Activated naive CD4-positive, alpha-beta T cell treated with anti-CD3 and anti-CD28 coated beads, Interleukin-2, amount 10 ng/mL, durations not matched to agents 7 days and 5 days (primary cell): Measurements from ENCODE around the gene KHDC3L.

Experiments used
- CTCF ChIA-PET: fragments of 350-600 bp; sonication (Branson Sonifier 250); formaldehyde crosslinking; loops from one replicate; lab custom pipeline; 2021; ENCODE audit warnings: antibody characterized with exemption; lab: Charles Lee
- DNase-seq: peaks from one replicate; pipeline ENCODE4 v3.0.0-alpha.2; 2020
- H3K27ac Mint-ChIP-seq: one replicate; pipeline ENCODE4 v1.8.0; 2021; ENCODE audit warnings: mild to moderate bottlenecking, moderate library complexity, mixed read lengths
- H3K27me3 Mint-ChIP-seq: one replicate; pipeline ENCODE4 v1.8.0; 2021; ENCODE audit warnings: mild to moderate bottlenecking, mixed read lengths
- H3K36me3 Mint-ChIP-seq: one replicate; pipeline ENCODE4 v1.8.0; 2021; ENCODE audit warnings: mixed read lengths
- H3K4me1 Mint-ChIP-seq: one replicate; pipeline ENCODE4 v1.8.0; 2021; ENCODE audit warnings: mixed read lengths
- H3K4me3 Mint-ChIP-seq: one replicate; pipeline ENCODE4 v1.8.0; 2021; ENCODE audit warnings: mild to moderate bottlenecking, moderate library complexity, mixed read lengths
- H3K9me3 Mint-ChIP-seq: one replicate; pipeline ENCODE4 v1.8.0; 2021; ENCODE audit warnings: mixed read lengths

Gene KHDC3L

DNA sequence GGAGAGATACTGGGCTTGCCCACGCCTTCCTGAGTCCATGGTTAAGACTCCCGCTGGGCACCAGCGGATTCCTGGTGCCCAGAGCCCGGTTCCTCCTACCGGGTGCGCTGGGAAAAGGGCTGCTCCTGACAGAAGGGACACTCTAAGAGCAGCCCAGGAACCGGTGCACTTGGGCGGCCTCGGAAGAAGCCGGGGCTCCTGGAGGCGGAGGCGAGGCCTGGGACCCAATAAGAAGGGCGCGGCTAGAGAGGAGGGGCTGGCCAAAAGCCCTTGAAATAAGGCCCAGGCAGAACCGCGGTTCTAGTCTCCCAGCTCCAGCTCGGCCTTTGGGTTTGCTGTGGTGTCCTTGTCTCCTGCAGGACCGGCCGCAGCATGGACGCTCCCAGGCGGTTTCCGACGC lies at the start of gene KHDC3L:
Gene KHDC3L (plus strand): TSS at position 301 of the 400 bp plus-strand sequence. CDS start 72 bp downstream, at position 373.
- CTCF ChIA-PET: no interaction called here
- H3K4me1 Mint-ChIP-seq: no peaks in the 10 kb centered on the region
- H3K27me3 Mint-ChIP-seq: peaks cover 26% of the 10 kb centered on the region
- H3K27ac Mint-ChIP-seq: no peak within 1 kb of the TSS
- no peaks in the 10 kb centered on the region for H3K9me3 Mint-ChIP-seq
- DNase-seq: no peak
- no peaks in the 10 kb centered on the region for H3K36me3 Mint-ChIP-seq
- no peak within 1 kb of the TSS for H3K4me3 Mint-ChIP-seq

DNA sequence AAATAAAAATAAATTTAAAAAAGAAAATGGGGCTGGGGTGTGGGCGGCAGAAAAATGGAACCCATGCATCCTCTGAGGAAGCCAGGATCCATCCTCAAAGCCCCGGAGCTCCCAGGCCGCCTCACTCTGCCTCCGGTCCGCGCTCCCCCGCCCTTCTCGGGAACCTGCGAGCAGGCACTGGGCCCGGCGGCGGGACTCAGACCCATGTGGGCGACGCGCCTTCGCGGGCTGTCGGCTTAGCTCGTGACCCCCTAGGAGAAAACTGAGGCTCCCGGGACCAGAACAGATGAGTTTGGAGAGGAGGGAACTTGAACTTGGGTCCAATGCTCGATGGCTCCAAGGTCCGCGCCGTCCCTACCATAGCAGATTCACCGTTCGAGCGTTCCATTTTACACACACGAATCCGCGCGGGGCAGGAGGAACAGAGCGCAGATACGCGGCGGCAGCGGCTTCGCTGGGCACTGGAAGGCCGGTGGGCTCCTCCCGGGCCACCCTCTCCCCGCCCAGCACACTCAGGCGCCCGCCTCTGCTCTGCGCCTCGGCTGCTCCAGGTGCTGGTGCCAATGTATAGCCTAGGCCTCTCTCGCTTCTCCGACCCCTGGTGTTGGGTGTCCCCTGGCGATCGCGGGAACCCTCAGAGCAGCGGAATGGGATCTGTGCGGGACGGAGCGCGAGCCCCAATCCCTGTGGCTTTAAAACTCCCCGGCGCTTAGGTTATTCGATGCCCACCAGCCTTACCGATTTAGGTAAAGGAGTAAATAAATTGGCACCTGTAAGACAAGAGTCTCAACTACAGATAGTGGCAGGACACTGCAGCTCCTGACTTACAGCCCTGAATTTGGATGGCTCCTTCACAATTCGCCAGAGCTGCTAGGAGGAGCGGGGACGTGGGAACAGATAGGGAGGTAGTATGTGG lies 47.6 kb upstream of the KHDC3L start:
- Mint-ChIP-seq H3K4me1 (peaks cover 19% of the 10 kb centered on the region), H3K27ac (no peak overlapping the region), H3K27me3 (peaks cover 57% of the 10 kb centered on the region), H3K4me3 (no peak overlapping the region), H3K36me3 (peaks cover 3% of the 10 kb centered on the region), H3K9me3 (peaks cover 8% of the 10 kb centered on the region)
- CTCF ChIA-PET: no interaction called here
- no peak for DNase-seq

GRCh38 chr6:73323323-73323722 lies 39.1 kb upstream of the KHDC3L start:
- DNase-seq: no peak
- H3K4me1 Mint-ChIP-seq: no peaks in the 10 kb centered on the region
- no peaks in the 10 kb centered on the region for H3K36me3 Mint-ChIP-seq
- CTCF ChIA-PET: interaction anchor here (0.9 kb wide), 1 partner anchor 66 kb away, joined by 3 read pairs; no protein-coding TSS in a partner anchor
- no peaks in the 10 kb centered on the region for H3K9me3 Mint-ChIP-seq
- no peak overlapping the region for H3K4me3 Mint-ChIP-seq
- H3K27ac Mint-ChIP-seq: no peak overlapping the region
- peaks cover 19% of the 10 kb centered on the region for H3K27me3 Mint-ChIP-seq

GRCh38 chr6:73325656-73326055 lies 36.8 kb upstream of the KHDC3L start:
- Mint-ChIP-seq H3K9me3 (no peaks in the 10 kb centered on the region), H3K36me3 (no peaks in the 10 kb centered on the region), H3K27ac (no peak overlapping the region), H3K4me1 (no peaks in the 10 kb centered on the region), H3K27me3 (peaks cover 30% of the 10 kb centered on the region), H3K4me3 (no peak overlapping the region)
- DNase-seq: no peak
- CTCF ChIA-PET: interaction anchor here (1.2 to 2.5 kb wide), 3 partner anchors 9 to 63 kb away, joined by 5 to 11 read pairs (median 10); no protein-coding TSS in a partner anchor

DNA sequence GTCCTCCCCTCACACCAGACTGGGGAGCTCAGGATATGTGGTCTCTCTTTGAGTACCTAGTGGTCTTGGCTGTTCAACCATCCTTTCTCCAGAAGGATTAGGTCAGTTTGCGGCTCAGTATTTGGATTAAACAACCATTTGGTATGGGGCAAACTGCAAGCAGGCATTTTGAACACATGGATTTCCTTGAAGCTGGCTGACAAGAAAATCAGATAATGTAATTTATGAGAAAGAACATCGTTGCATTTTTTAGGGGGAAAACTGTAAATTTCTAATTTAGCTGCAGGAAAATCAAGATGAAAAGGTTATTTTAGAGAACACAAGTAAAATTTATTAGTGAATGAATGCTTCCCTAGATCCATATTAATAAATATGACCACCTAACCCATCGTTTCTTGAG lies 33.7 kb upstream of the KHDC3L start:
- no peaks in the 10 kb centered on the region for H3K9me3 Mint-ChIP-seq
- H3K4me3 Mint-ChIP-seq: no peak overlapping the region
- CTCF ChIA-PET: interaction anchor here (0.5 to 3.8 kb wide), 5 partner anchors 43 to 917 kb away, joined by 3 to 14 read pairs (median 4); no protein-coding TSS in a partner anchor
- H3K27ac Mint-ChIP-seq: no peak overlapping the region
- H3K27me3 Mint-ChIP-seq: peaks cover 46% of the 10 kb centered on the region
- no peaks in the 10 kb centered on the region for H3K36me3 Mint-ChIP-seq
- no peaks in the 10 kb centered on the region for H3K4me1 Mint-ChIP-seq
- no peak for DNase-seq

DNA sequence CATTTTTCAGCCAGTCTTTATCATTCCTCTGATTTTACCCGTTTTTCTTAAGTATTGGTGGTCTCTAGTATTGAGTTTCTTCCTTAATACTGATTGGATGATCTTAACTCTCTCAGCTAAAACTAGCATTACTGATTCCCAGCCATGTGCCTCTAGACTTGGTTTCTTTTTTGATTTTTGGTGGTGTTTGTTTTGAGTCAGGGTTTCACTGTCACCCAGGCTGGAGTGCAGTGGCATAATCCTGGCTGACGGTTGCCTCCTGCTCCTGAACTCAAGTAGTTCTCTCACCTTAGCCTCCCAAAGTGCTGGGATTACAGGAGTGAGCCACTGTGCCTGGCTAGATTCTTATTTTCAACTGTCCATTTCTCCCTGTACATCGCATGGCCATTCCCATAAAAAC lies 33.3 kb upstream of the KHDC3L start:
- H3K4me1 Mint-ChIP-seq: no peaks in the 10 kb centered on the region
- CTCF ChIA-PET: interaction anchor here (0.5 to 3.8 kb wide), 4 partner anchors 44 to 917 kb away, joined by 3 to 14 read pairs (median 7); no protein-coding TSS in a partner anchor

GRCh38 chr6:73339340-73339739 lies 23.1 kb upstream of the KHDC3L start:
- DNase-seq: no peak
- Mint-ChIP-seq H3K4me1 (no peaks in the 10 kb centered on the region), H3K27me3 (peaks cover 18% of the 10 kb centered on the region), H3K27ac (no peak overlapping the region), H3K36me3 (no peaks in the 10 kb centered on the region), H3K4me3 (no peak overlapping the region), H3K9me3 (no peaks in the 10 kb centered on the region)
- CTCF ChIA-PET: no interaction called here

More for the DNA sequence above, 33.3 kb upstream of the KHDC3L start:
- H3K27me3 Mint-ChIP-seq: peaks cover 46% of the 10 kb centered on the region
- no peak overlapping the region for H3K27ac Mint-ChIP-seq
- DNase-seq: no peak
- no peaks in the 10 kb centered on the region for H3K36me3 Mint-ChIP-seq
- H3K9me3 Mint-ChIP-seq: no peaks in the 10 kb centered on the region
- H3K4me3 Mint-ChIP-seq: no peak overlapping the region

GRCh38 chr6:73340048-73340447 lies 22.4 kb upstream of the KHDC3L start:
- CTCF ChIA-PET: no interaction called here
- H3K27me3 Mint-ChIP-seq: peaks cover 22% of the 10 kb centered on the region
- H3K9me3 Mint-ChIP-seq: no peaks in the 10 kb centered on the region
- no peak for DNase-seq
- no peak overlapping the region for H3K4me3 Mint-ChIP-seq
- H3K4me1 Mint-ChIP-seq: no peaks in the 10 kb centered on the region
- no peaks in the 10 kb centered on the region for H3K36me3 Mint-ChIP-seq
- H3K27ac Mint-ChIP-seq: no peak overlapping the region

- Mint-ChIP-seq H3K36me3 (no peaks in the 10 kb centered on the region), H3K27ac (no peak overlapping the region), H3K27me3 (peaks cover 23% of the 10 kb centered on the region), H3K4me1 (no peaks in the 10 kb centered on the region), H3K9me3 (no peaks in the 10 kb centered on the region), H3K4me3 (no peak overlapping the region)
- DNase-seq: no peak
- CTCF ChIA-PET: no interaction called here
These were observed 21.1 kb upstream of the KHDC3L start for GRCh38 chr6:73341335-73341734.

DNA sequence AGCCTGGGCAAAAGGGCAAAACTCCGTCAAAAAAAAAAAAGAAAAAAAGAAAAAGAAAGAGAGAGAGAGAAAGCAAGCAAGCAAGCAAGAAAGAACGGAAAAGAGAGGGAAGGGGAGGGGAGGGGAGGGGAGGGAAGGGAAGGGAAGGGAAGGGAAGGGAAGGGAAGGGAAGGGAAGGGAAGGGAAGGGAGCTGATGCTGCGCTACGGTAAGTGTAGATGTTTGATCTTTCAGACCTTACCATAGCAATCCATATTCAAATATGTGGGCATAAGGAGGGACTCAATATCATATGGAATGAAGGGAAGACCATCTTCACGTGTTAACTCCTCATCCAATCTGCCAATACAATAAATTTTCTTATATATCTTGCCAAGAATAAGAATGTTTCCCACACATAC lies 20.3 kb upstream of the KHDC3L start:
- H3K9me3 Mint-ChIP-seq: no peaks in the 10 kb centered on the region
- DNase-seq: no peak
- H3K27me3 Mint-ChIP-seq: peaks cover 28% of the 10 kb centered on the region
- no peaks in the 10 kb centered on the region for H3K4me1 Mint-ChIP-seq
- CTCF ChIA-PET: no interaction called here
- H3K27ac Mint-ChIP-seq: no peak overlapping the region
- H3K36me3 Mint-ChIP-seq: no peaks in the 10 kb centered on the region
- H3K4me3 Mint-ChIP-seq: no peak overlapping the region

DNA sequence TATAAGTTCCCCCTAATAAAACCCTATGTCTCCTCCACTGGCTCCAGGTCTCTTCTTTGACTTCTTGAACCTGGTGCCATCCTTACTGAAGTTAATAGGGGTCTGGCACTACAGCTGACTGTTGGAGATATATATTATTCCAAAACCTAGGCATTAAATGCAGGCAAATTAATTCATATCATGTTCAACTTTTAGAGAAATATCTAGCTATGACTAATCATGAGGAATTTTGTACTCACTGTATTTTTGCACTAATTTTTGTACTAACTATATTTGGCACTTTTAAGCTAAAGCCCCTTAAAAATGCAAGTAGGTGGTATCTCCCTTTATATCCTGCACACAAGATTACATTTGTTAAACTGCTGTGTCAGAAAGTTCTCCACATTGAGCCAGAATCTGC lies 19.3 kb upstream of the KHDC3L start:
- DNase-seq: no peak
- no peak overlapping the region for H3K4me3 Mint-ChIP-seq
- peaks cover 38% of the 10 kb centered on the region for H3K27me3 Mint-ChIP-seq
- H3K4me1 Mint-ChIP-seq: no peaks in the 10 kb centered on the region
- no peaks in the 10 kb centered on the region for H3K9me3 Mint-ChIP-seq
- no peaks in the 10 kb centered on the region for H3K36me3 Mint-ChIP-seq
- no peak overlapping the region for H3K27ac Mint-ChIP-seq
- CTCF ChIA-PET: no interaction called here

DNA sequence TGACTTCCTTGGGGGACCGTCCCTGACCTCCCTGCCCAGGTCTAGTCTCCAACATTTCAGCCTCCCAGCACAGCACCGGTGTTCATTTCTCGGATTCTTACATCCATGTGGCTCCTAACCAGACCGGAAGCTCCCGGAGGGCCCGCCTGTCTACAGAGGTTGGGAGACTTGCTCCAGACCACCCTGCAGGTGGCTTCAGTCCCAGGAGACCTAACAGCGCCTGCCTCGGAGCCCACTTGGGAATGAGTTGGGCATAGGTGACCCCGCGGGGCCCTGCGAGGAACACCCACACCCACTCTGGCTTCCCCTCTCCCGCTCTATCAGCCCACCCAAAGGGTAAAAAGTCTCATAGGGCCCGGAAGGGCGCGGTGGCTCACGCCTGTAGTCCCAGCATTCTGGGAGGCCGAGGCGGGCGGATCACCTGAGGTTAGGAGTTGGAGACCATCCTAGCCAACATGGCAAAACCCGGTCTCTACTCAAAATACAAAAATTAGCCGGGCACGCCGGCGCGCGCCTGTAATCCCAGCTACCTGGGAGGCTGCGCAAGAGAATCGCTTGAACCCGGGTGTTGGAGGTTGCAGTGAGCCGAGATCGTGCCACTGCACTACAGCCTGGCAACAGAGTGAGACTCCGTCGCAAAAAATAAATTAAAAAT lies 13.8 kb upstream of the KHDC3L start:
- Mint-ChIP-seq H3K4me1 (no peaks in the 10 kb centered on the region), H3K9me3 (no peaks in the 10 kb centered on the region), H3K36me3 (no peaks in the 10 kb centered on the region), H3K27ac (no peak overlapping the region), H3K4me3 (no peak overlapping the region), H3K27me3 (peaks cover 72% of the 10 kb centered on the region)
- CTCF ChIA-PET: interaction anchor here (1.5 kb wide), 1 partner anchor 40 kb away, joined by 4 read pairs; no protein-coding TSS in a partner anchor
- no peak for DNase-seq

GRCh38 chr6:73349311-73349710 lies 13.1 kb upstream of the KHDC3L start:
- DNase-seq: no peak
- CTCF ChIA-PET: interaction anchor here (1.5 kb wide), 1 partner anchor 39 kb away, joined by 4 read pairs; no protein-coding TSS in a partner anchor
- no peak overlapping the region for H3K27ac Mint-ChIP-seq
- H3K27me3 Mint-ChIP-seq: peaks cover 71% of the 10 kb centered on the region
- H3K4me1 Mint-ChIP-seq: no peaks in the 10 kb centered on the region
- H3K4me3 Mint-ChIP-seq: no peak overlapping the region
- no peaks in the 10 kb centered on the region for H3K9me3 Mint-ChIP-seq
- no peaks in the 10 kb centered on the region for H3K36me3 Mint-ChIP-seq
